ENCODE results near the gene MAP1LC3B2.

The MAP1LC3B2 gene

DNA sequence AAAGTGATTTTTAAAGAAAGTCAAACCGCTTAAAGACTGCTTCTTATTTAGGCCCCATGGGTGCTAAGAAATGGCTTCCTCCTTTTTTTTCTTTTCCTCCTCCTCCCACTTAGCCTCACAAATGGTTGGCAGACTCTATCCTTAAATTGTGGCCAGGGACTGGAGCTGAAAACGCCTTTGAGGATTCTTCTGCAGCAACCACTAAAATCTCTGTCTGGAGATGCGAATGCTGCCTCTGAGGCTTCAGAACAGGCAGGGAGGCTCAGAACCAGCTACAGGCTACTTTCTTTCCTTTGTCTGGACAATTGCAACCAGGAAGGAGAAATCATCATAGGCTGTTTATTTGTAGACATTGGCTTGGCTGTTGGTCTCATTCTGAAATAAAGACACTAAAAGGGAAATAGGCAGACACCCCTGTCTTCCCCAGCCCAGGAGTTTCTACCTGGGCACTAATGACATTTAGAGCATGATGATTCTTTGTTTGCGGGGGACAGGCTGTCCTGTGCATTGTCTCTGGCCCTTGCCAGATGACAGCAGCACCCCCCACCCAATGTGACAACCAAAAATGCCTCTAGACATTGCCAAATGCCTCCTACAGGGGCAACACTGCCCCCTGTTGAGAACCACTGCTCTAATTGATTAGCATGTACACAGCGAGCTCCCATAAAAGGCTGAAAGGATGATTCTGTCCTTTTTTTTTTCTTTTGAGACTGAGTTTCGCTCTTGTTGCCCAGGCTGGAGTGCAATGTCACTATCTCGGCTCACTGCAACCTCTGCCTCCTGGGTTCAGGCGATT lies 50.3 kb downstream of the MAP1LC3B2 start:
- Histone ChIP-seq H3K27me3 (ENCODE audit: insufficient read depth, low read length) (no peaks in the 10 kb centered on the region), H3K36me3 (ENCODE audit: insufficient read depth, low read length) (no peaks in the 10 kb centered on the region), H3K4me1 (ENCODE audit: insufficient read depth, low read length) (peaks cover 16% of the 10 kb centered on the region; the same call in 1 of the 2 replicates), H3K4me3 (ENCODE audit: low read length) (no peak overlapping the region), H3K27ac (ENCODE audit: low read depth, low read length) (no peak overlapping the region), H3K9ac (ENCODE audit: low read depth, low read length) (no peak overlapping the region), H3K9me3 (ENCODE audit: insufficient read depth, low read depth, low read length) (no peaks in the 10 kb centered on the region)
- 83% methylated on average over 8 of the region's 8 CpGs for WGBS

DNA sequence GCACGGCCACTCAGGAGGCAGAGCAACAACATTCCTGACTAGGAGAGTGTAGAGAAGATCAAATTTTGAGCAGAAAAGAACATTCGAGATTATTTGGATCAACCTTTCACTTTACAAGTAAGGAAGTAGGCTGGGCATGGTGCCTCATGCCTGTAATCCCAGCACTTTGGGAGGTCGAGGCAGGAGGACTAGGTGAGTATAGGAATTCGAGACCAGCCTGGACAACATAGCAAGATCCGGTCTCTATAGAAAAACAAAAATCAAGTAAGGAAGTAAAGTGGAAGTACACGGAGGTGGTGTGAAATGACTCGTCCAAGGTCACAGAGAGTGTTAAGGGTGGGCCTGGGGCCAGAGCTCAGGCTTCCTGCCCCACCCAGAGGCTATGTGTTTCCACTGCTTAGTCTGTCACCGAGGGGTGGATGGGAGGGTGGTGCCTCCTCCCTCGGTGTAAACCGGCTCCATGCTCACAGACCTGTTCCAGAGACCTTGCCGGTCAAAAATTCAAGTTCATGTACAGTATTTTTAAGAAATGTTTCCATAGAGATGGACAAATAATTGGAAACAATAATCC lies 51.9 kb downstream of the MAP1LC3B2 start:
- H3K9ac ChIP-seq (ENCODE audit: low read depth, low read length): no peak overlapping the region
- 84% methylated on average over 11 of the region's 11 CpGs for WGBS

DNA sequence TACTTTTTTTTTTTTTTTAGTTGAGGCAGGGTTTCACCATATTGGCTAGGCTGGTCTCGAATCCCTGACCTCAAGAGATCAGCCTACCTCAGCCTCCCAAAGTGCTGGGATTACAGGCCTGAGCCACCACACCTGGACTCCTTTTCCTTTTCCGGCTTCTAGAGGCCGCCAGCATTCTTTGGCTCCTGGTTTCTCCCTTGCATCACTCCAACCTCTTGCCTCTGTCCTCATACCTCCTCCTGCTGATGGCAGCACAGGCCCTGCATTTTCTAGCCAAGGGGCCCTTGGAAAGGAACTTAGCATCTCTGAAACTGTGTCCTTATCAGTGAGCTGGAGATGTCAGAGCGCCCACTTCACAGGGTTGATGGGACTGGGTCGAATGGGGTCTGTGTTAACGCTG lies 53.3 kb downstream of the MAP1LC3B2 start:
- H3K4me3 ChIP-seq (ENCODE audit: low read length): no peak overlapping the region
- H3K27me3 ChIP-seq (ENCODE audit: insufficient read depth, low read length): no peaks in the 10 kb centered on the region
- peaks cover 12% of the 10 kb centered on the region for H3K4me1 ChIP-seq (ENCODE audit: insufficient read depth, low read length)
- H3K9ac ChIP-seq (ENCODE audit: low read depth, low read length): no peak overlapping the region
- 77% methylated on average over 6 of the region's 6 CpGs for WGBS
- no peaks in the 10 kb centered on the region for H3K36me3 ChIP-seq (ENCODE audit: insufficient read depth, low read length)
- no peak overlapping the region for H3K27ac ChIP-seq (ENCODE audit: low read depth, low read length)
- H3K9me3 ChIP-seq (ENCODE audit: insufficient read depth, low read depth, low read length): no peaks in the 10 kb centered on the region

More for the DNA sequence above, 51.9 kb downstream of the MAP1LC3B2 start:
- Histone ChIP-seq H3K4me1 (ENCODE audit: insufficient read depth, low read length) (peaks cover 9% of the 10 kb centered on the region), H3K36me3 (ENCODE audit: insufficient read depth, low read length) (no peaks in the 10 kb centered on the region), H3K9me3 (ENCODE audit: insufficient read depth, low read depth, low read length) (no peaks in the 10 kb centered on the region), H3K27me3 (ENCODE audit: insufficient read depth, low read length) (no peaks in the 10 kb centered on the region), H3K27ac (ENCODE audit: low read depth, low read length) (no peak overlapping the region), H3K4me3 (ENCODE audit: low read length) (no peak overlapping the region)

DNA sequence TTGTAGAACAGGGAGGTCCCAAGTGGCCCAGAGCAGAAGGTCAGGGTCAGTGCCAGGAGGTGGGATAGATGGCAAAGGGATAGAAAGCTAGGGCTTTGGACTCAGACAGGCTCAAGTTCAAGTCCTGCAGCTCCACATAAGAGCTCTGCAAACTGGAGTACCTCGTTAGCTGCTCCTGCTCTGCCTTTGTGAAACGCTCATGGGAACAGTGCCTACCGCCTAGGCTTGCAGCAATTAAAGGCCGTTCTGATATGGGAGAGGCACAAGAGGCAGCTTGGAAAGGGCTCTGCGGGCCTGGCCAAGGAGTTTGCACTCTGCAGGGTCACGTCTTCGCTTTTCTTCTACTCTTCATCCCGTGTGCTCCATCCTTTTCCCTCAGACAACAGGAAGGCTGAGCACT lies 54.1 kb downstream of the MAP1LC3B2 start:
- no peak overlapping the region for H3K9ac ChIP-seq (ENCODE audit: low read depth, low read length)
- no peaks in the 10 kb centered on the region for H3K27me3 ChIP-seq (ENCODE audit: insufficient read depth, low read length)
- WGBS: 90% methylated on average over 8 of the region's 8 CpGs
- no peaks in the 10 kb centered on the region for H3K36me3 ChIP-seq (ENCODE audit: insufficient read depth, low read length)
- no peaks in the 10 kb centered on the region for H3K9me3 ChIP-seq (ENCODE audit: insufficient read depth, low read depth, low read length)
- H3K4me3 ChIP-seq (ENCODE audit: low read length): no peak overlapping the region
- peaks cover 12% of the 10 kb centered on the region for H3K4me1 ChIP-seq (ENCODE audit: insufficient read depth, low read length)
- H3K27ac ChIP-seq (ENCODE audit: low read depth, low read length): no peak overlapping the region

DNA sequence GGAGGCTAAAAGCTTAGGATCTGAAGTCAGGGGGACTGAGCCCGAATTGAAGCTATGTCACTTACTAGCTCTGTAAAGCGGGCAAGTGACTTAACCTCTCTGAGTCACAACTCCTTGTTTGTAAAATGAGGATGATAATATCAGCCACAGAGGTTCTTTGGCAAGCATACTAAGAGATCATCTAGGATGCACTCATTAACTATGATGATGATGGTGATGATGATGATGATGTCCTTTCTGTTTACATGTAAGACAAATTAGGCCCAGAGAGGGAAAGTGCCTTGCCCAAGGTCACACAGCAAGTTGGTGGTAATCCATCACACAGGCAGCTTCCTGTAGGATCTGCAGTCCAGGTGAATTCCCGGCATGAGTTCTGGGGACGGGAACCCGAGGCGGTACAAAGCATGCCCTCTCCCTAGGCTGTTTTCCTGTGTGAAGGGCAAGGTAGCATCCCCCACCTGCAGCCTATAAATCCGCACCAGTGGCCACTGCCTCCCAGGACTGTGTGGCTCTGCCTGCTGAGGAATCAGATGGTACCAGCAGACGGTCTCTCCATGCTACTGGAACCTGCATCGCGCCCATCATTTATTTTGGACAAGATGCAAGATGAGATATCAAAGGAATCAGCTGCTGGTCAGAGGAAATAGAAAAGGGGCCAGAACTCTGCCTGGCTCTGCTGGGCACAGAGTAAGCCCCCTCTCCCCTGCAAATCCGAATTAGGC lies 55.2 kb downstream of the MAP1LC3B2 start:
- Histone ChIP-seq H3K27ac (ENCODE audit: low read depth, low read length) (no peak overlapping the region), H3K36me3 (ENCODE audit: insufficient read depth, low read length) (no peaks in the 10 kb centered on the region), H3K9ac (ENCODE audit: low read depth, low read length) (no peak overlapping the region), H3K9me3 (ENCODE audit: insufficient read depth, low read depth, low read length) (no peaks in the 10 kb centered on the region), H3K4me3 (ENCODE audit: low read length) (no peak overlapping the region), H3K27me3 (ENCODE audit: insufficient read depth, low read length) (no peaks in the 10 kb centered on the region), H3K4me1 (ENCODE audit: insufficient read depth, low read length) (peaks cover 12% of the 10 kb centered on the region)
- WGBS: 92% methylated on average over 10 of the region's 11 CpGs

DNA sequence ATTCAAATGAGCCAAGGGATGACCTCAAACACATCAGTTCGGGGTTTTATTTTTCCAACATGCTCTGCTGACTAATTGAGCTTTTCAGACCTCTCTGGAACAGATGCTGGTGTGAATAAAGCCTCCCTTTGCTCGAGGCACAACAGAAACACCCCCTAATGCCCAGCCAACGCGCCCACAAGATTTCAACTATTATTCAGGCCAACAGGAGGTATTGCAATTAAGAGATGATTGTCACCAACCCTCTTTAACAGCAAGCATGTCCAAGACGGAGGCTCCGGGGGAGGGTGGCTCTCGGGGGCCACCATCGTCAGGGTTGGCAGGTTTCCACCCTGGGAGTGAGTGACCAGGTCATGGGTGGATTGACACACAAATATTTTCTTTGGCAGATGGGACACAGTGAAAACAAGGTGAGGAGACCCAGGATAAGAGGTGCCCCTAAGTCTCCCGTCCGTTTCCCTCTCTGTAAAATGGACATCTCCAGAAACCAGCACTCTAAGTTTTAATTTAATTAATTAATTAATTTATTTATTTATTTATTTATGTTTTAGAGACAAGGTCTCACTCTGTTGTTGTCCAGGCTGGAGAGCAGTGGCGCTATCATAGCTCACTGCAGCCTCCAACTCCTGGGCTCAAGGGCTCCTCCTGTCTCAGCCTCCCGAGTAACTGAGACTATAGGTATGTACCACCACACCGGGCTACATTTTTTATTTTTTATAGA lies 56.1 kb downstream of the MAP1LC3B2 start:
- no peak overlapping the region for H3K27ac ChIP-seq (ENCODE audit: low read depth, low read length)
- 85% methylated on average over 11 of the region's 13 CpGs for WGBS
- no peak overlapping the region for H3K9ac ChIP-seq (ENCODE audit: low read depth, low read length)
- peaks cover 6% of the 10 kb centered on the region for H3K4me1 ChIP-seq (ENCODE audit: insufficient read depth, low read length)
- H3K27me3 ChIP-seq (ENCODE audit: insufficient read depth, low read length): no peaks in the 10 kb centered on the region
- no peak overlapping the region for H3K4me3 ChIP-seq (ENCODE audit: low read length)
- no peaks in the 10 kb centered on the region for H3K36me3 ChIP-seq (ENCODE audit: insufficient read depth, low read length)
- H3K9me3 ChIP-seq (ENCODE audit: insufficient read depth, low read depth, low read length): no peaks in the 10 kb centered on the region

DNA sequence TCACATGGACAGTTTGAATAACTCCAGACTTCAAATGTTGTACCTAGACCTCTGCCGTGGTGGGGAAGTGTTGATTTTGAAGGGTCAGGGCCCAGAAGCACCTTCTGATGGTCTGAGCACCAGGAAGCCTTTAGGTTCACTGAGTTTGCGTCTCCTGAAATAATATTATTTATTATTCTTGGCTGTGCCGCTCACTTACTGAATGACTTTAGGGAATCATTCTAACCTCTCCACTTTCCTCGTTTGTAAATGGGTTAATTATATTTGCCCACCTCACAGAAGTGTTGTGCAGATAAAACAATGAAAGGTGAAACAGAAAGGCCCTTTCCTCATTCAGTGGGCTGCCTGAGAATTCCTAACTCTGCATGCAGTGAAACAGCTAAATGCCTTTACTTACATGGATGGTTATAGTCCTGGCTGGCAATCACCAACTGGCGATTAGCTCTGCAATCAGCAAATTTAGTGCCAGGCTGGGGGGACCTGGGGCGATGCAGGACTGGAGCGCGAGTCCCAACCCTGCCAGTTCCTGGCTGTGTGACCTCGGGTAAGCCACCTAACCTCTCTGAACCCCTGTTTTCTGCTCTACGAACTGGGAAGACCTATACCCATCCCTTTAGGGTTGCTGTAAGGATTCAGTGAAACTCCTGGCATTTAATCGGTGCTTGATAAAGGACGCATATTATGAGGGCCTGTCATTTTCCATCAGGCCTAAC lies 57.5 kb downstream of the MAP1LC3B2 start:
- H3K9ac ChIP-seq (ENCODE audit: low read depth, low read length): no peak overlapping the region
- WGBS: 73% methylated on average over 10 of the region's 12 CpGs
- no peaks in the 10 kb centered on the region for H3K9me3 ChIP-seq (ENCODE audit: insufficient read depth, low read depth, low read length)
- no peak overlapping the region for H3K27ac ChIP-seq (ENCODE audit: low read depth, low read length)
- no peaks in the 10 kb centered on the region for H3K36me3 ChIP-seq (ENCODE audit: insufficient read depth, low read length)
- H3K4me1 ChIP-seq (ENCODE audit: insufficient read depth, low read length): peaks cover 6% of the 10 kb centered on the region
- H3K4me3 ChIP-seq (ENCODE audit: low read length): no peak overlapping the region
- no peaks in the 10 kb centered on the region for H3K27me3 ChIP-seq (ENCODE audit: insufficient read depth, low read length)

DNA sequence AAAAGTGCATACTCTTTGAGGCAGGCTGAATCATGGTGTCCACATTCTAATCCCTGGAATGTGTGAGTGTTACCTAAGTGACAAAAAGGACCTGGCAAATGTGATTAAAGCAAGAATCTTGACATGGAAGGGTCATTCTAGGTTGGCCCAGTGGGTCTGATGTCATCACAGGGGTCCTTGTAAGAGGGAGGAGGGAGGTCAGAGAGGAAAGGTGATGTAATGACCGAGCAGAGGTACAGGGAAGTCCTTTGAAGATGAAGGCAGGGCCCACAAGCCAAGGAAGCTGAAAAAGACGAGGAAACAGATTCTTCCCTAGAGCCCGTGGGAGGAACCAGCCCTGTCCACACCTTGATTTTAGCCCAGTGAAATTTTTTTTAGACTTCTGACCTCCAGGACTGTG lies 60.1 kb downstream of the MAP1LC3B2 start:
- Histone ChIP-seq H3K36me3 (ENCODE audit: insufficient read depth, low read length) (no peaks in the 10 kb centered on the region), H3K9ac (ENCODE audit: low read depth, low read length) (no peak overlapping the region), H3K4me3 (ENCODE audit: low read length) (no peak overlapping the region), H3K4me1 (ENCODE audit: insufficient read depth, low read length) (peaks cover 6% of the 10 kb centered on the region), H3K27me3 (ENCODE audit: insufficient read depth, low read length) (no peaks in the 10 kb centered on the region), H3K27ac (ENCODE audit: low read depth, low read length) (no peak overlapping the region), H3K9me3 (ENCODE audit: insufficient read depth, low read depth, low read length) (peaks cover 14% of the 10 kb centered on the region)
- 88% methylated on average over 3 of the region's 3 CpGs for WGBS

DNA sequence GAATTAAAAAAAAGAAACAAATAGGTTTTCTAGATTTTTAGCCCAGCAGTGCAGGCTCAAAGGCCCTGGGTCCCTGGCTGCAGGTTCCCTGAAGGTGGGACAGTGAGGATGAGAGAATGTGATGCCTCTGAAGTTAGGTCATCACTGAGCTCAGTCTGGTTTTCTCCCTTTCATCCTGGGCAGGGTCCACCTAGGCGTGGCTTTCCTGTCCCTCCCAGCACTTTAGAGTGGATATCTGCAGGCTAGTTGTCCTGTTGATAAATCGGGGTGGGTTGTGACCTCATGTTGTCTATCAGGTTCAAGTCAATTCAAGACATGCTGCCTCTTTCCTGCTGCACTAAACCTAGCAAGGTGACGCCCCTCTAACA lies 60.9 kb downstream of the MAP1LC3B2 start:
- Histone ChIP-seq H3K27ac (ENCODE audit: low read depth, low read length) (no peak overlapping the region), H3K4me1 (ENCODE audit: insufficient read depth, low read length) (peaks cover 6% of the 10 kb centered on the region), H3K9ac (ENCODE audit: low read depth, low read length) (no peak overlapping the region), H3K27me3 (ENCODE audit: insufficient read depth, low read length) (no peaks in the 10 kb centered on the region), H3K4me3 (ENCODE audit: low read length) (no peak overlapping the region), H3K36me3 (ENCODE audit: insufficient read depth, low read length) (no peaks in the 10 kb centered on the region), H3K9me3 (ENCODE audit: insufficient read depth, low read depth, low read length) (peaks cover 14% of the 10 kb centered on the region)
- 69% methylated on average over 3 of the region's 3 CpGs for WGBS

DNA sequence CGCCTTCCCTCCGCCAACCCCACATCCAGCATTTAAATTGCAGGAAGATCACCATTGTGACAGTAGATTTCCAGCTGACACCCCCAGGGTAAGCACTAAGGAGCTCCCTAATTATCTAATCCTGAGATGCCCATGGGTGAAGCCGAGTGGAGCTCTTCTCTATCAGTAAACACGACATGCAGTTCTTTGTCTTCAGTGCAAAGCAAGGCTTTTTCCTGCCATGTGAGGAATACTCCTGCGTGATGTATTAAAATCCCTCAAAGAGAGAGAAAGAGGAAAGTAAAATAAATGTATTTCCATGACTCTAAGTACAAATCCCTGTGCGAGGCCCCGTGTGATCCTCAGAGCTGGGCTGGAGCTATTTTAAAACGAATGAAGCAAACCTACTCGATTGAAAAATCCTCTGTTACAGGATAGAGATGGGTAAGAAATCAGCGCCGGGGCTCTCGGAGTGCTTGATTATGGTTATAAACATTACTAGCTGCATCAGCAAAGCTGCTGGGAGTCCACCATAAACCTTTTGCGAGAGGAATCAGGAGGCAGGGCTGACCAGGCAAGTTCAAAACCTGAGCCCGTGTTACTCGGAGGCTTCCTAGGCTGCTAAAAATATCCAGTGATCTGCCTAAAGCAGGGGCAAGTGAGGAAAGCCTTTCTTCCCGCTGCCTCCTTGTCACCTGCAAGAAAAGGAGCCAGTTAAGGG lies 61.5 kb downstream of the MAP1LC3B2 start:
- 79% methylated on average over 16 of the region's 16 CpGs for WGBS

More for the DNA sequence above, 61.5 kb downstream of the MAP1LC3B2 start:
- Histone ChIP-seq H3K9ac (ENCODE audit: low read depth, low read length) (no peak overlapping the region), H3K4me3 (ENCODE audit: low read length) (no peak overlapping the region), H3K27me3 (ENCODE audit: insufficient read depth, low read length) (no peaks in the 10 kb centered on the region), H3K36me3 (ENCODE audit: insufficient read depth, low read length) (no peaks in the 10 kb centered on the region), H3K9me3 (ENCODE audit: insufficient read depth, low read depth, low read length) (peaks cover 14% of the 10 kb centered on the region), H3K27ac (ENCODE audit: low read depth, low read length) (no peak overlapping the region), H3K4me1 (ENCODE audit: insufficient read depth, low read length) (peaks cover 6% of the 10 kb centered on the region; the same call in 1 of the 2 replicates)
